HepG2 (cell line): ENCODE results near the gene DNM1. TPM values are rescaled to one million over a fixed set of nuclear protein-coding genes. Genes with fewer than 3 reads are reported as not detected.

ENCODE experiments used
- ATAC-seq: fragments of 200-7000 bp; cut with Tn5 transposase; 3 replicates; pipeline ENCODE4 v1.9.1; 2020; ENCODE audit warnings: mild to moderate bottlenecking, moderate library complexity
- BruUV-seq: library from RNA; stranded (reverse); fragments of 400-500 nt; replicated peaks from 2 replicates; lab custom pipeline; 2021; lab: Mats Ljungman, UMichigan
- CTCF ChIA-PET: fragments of 300-600 bp; formaldehyde crosslinking; extraction: SDS; loops from one replicate; lab custom pipeline; 2021; ENCODE audit warnings: low total read pairs, inconsistent platforms, low intra/inter-chr PET ratio; lab: Yijun Ruan, JAX
- POLR2A ChIA-PET: fragments of 350-600 bp; sonication (Branson Sonifier 250); formaldehyde crosslinking; loops from one replicate; lab custom pipeline; 2020; ENCODE audit warnings: antibody characterized with exemption, inconsistent platforms; lab: Yijun Ruan, JAX
- DNase-seq: peaks from one replicate; pipeline ENCODE4 v3.0.0-alpha.2; 2015; ENCODE audit warnings: low spot score
- FAIRE-seq: peaks from 3 replicates; lab custom pipeline; 2011; peaks lifted over from hg19 to GRCh38; lab: Jason Lieb, UNC
- H2AFZ ChIP-seq: one replicate; pipeline ENCODE4 v1.6.1; 2011; ENCODE audit warnings: low read length, inconsistent platforms
- H3K27ac ChIP-seq: fragments of 300-600 bp; 3 replicates; pipeline ENCODE4 v1.8.0; 2011; ENCODE audit warnings: mixed run types, mild to moderate bottlenecking, mixed read lengths, low read length, inconsistent platforms; ENCODE audit not compliant: insufficient read depth; ENCODE audit errors: extremely low read length
- H3K27me3 ChIP-seq, 2 experiments: fragments of 200-600 bp in 1 of 2; 2 replicates in 1 of 2; 3 replicates in 1 of 2; pipeline versions ENCODE4 v1.6.0 to v1.8.0; 2011; ENCODE audit warnings: low read length in 2 of 2, mild to moderate bottlenecking in 2 of 2, moderate library complexity in 2 of 2, inconsistent platforms in 1 of 2; ENCODE audit not compliant: insufficient read depth in 2 of 2, control insufficient read depth in 1 of 2
- H3K36me3 ChIP-seq, 2 experiments: fragments of 200-600 bp in 1 of 2; replicated peaks in 1 of 2; 2 replicates in 1 of 2; 3 replicates in 1 of 2; pipeline versions ENCODE4 v1.5.1 to v1.8.0; 2011; ENCODE audit warnings: low read length in 2 of 2, inconsistent platforms in 1 of 2; ENCODE audit not compliant: insufficient read depth in 2 of 2, control insufficient read depth in 1 of 2
- H3K4me1 ChIP-seq: 2 replicates; pipeline ENCODE4 v1.5.1; 2012; ENCODE audit warnings: low read length, inconsistent platforms; ENCODE audit not compliant: insufficient read depth
- H3K4me2 ChIP-seq: 2 replicates; pipeline ENCODE4 v1.6.0; 2011; ENCODE audit warnings: low read depth, low read length, inconsistent platforms
- H3K4me3 ChIP-seq, 3 experiments: fragments of 200-600 bp in 1 of 3; sonication (generic), shearing (Covaris generic) in 1 of 3; replicated peaks in 1 of 3; 2 replicates each; pipeline ENCODE4 v1.5.1; 2011 to 2016; ENCODE audit warnings: low read length in 3 of 3, inconsistent platforms in 2 of 3, low read depth in 2 of 3, mild to moderate bottlenecking in 2 of 3, control low read depth in 1 of 3, mixed read lengths in 1 of 3; ENCODE audit not compliant: insufficient read depth in 1 of 3
- H3K79me2 ChIP-seq: one replicate; pipeline ENCODE4 v1.6.1; 2011; ENCODE audit warnings: low read length, inconsistent platforms; ENCODE audit not compliant: insufficient read depth
- H3K9ac ChIP-seq: 2 replicates; pipeline ENCODE4 v1.6.0; 2011; ENCODE audit warnings: mild to moderate bottlenecking, low read depth, low read length, inconsistent platforms; ENCODE audit not compliant: insufficient read depth
- H3K9me3 ChIP-seq: 2 replicates; pipeline ENCODE4 v1.5.1; 2012; ENCODE audit warnings: mild to moderate bottlenecking, low read length
- H4K20me1 ChIP-seq: 2 replicates; pipeline ENCODE4 v1.6.0; 2011; ENCODE audit warnings: inconsistent platforms, mild to moderate bottlenecking, low read length, moderate library complexity; ENCODE audit not compliant: insufficient read depth
- ELF1 ChIP-seq: sonication (generic); formaldehyde crosslinking; IDR thresholded peaks from 2 replicates; pipeline ENCODE4 v1.4.0; 2020; ENCODE audit warnings: missing genetic modification reagents
- ELF3 ChIP-seq: IDR thresholded peaks from 2 replicates; pipeline ENCODE4 v1.6.1; 2016; ENCODE audit warnings: missing genetic modification reagents, missing compliant biosample characterization
- ETV5 ChIP-seq: IDR thresholded peaks from 2 replicates; pipeline ENCODE4 v1.6.1; 2018; ENCODE audit warnings: missing biosample characterization, missing genetic modification reagents, inconsistent platforms, borderline replicate concordance
- FOSL2 ChIP-seq: sonication (generic); formaldehyde crosslinking; IDR thresholded peaks from 2 replicates; pipeline ENCODE4 v1.4.0; 2020; ENCODE audit warnings: missing genetic modification reagents
- HMGA1 ChIP-seq: sonication (generic); formaldehyde crosslinking; conservative IDR thresholded peaks from 2 replicates; pipeline ENCODE4 v1.4.0; 2020; ENCODE audit warnings: missing genetic modification reagents
- JUNB ChIP-seq: sonication (generic); formaldehyde crosslinking; IDR thresholded peaks from 2 replicates; pipeline ENCODE4 v1.8.0; 2022; ENCODE audit warnings: missing genetic modification reagents, mild to moderate bottlenecking, borderline replicate concordance
- MEIS2 ChIP-seq: sonication (generic); formaldehyde crosslinking; IDR thresholded peaks from 2 replicates; pipeline ENCODE4 v1.9.0; 2021; ENCODE audit warnings: mild to moderate bottlenecking, missing genetic modification reagents
- MLLT10 ChIP-seq: sonication (generic); formaldehyde crosslinking; IDR thresholded peaks from 2 replicates; pipeline ENCODE4 v1.4.0; 2020; ENCODE audit warnings: missing genetic modification reagents
- NFE2L2 ChIP-seq: fragments of 150-350 bp; IDR thresholded peaks from 2 replicates; pipeline ENCODE4 v1.6.1; 2014; ENCODE audit warnings: low read length
- RXRB ChIP-seq: IDR thresholded peaks from 2 replicates; pipeline ENCODE4 v1.6.1; 2016; ENCODE audit warnings: borderline replicate concordance, missing genetic modification reagents, missing compliant biosample characterization
- TEAD3 ChIP-seq: optimal IDR thresholded peaks from 2 replicates; pipeline ENCODE3; 2016; ENCODE audit warnings: borderline replicate concordance
- ZIK1 ChIP-seq: sonication (generic); formaldehyde crosslinking; IDR thresholded peaks from 2 replicates; pipeline ENCODE4 v1.5.0; 2020; ENCODE audit warnings: mild to moderate bottlenecking, low read depth, missing genetic modification reagents, borderline replicate concordance
- ZKSCAN1 ChIP-seq: fragments of 150-350 bp; IDR thresholded peaks from 2 replicates; pipeline ENCODE4 v1.6.1; 2014; ENCODE audit warnings: low read length
- ZNF263 ChIP-seq: sonication (generic); formaldehyde crosslinking; IDR thresholded peaks from 2 replicates; pipeline ENCODE4 v1.4.0; 2020; ENCODE audit warnings: missing genetic modification reagents
- ZNF75D ChIP-seq: sonication (generic); formaldehyde crosslinking; IDR thresholded peaks from 2 replicates; pipeline ENCODE4 v1.8.1; 2023; ENCODE audit warnings: missing genetic modification reagents, mild to moderate bottlenecking, borderline replicate concordance
- WGBS: methylation state at CpG from one replicate; pipeline ENCODE4 v1.1.6; 2017; ENCODE audit warnings: low lambda C conversion rate; 5-methylcytosine and 5-hydroxymethylcytosine counted together
- in situ Hi-C: cut with HindIII; loops from 2 replicates; pipeline ENCODE4 v1.10.0; 2017; ENCODE audit warnings: low pct_unique_long_range_greater_than_20kb; ENCODE audit not compliant: extremely low pct_ligation_motif_present
- intact Hi-C: fragments of 100-400 bp; cut with micrococcal nuclease; formaldehyde crosslinking; loops from one replicate; pipeline ENCODE4 v1.10.0; 2022; ENCODE audit not compliant: unreplicated experiment
- polyA plus RNA-seq, 8 experiments: library from polyadenylated mRNA; depleted of rRNA in 3 of 8; stranded (reverse) in 7 of 8; unstranded in 1 of 8; fragments of >200 nt; fragmentation: Illumina TruSeq in 4 of 8; extraction: Trizol in 4 of 8; gene quantifications; 2 replicates each; pipeline versions ENCODE4 v1.2.1 to v1.2.3, GENCODE V29; 2011 to 2016; ENCODE audit warnings: low read depth in 4 of 8, missing spikeins in 1 of 8, mixed read lengths in 1 of 8; ENCODE audit not compliant: insufficient read depth in 1 of 8
- total RNA-seq, 5 experiments: library from RNA; depleted of rRNA; stranded (reverse); fragments of >200 nt; fragmentation: Illumina TruSeq; extraction: Trizol; gene quantifications; 2 replicates each; pipeline ENCODE4 v1.2.3, GENCODE V29; 2016; ENCODE audit warnings: low read depth in 1 of 5
- TF ChIP-seq, protein P1 (sequence below), 2 experiments: sonication (generic) in 1 of 2; formaldehyde crosslinking in 1 of 2; IDR thresholded peaks; 2 replicates each; pipeline versions ENCODE4 v1.4.0 to v1.6.1; 2018 to 2020; ENCODE audit warnings: missing genetic modification reagents in 2 of 2, borderline replicate concordance in 1 of 2, low read depth in 1 of 2, mild to moderate bottlenecking in 1 of 2, missing biosample characterization in 1 of 2
- TF ChIP-seq, protein P2 (sequence below): sonication (generic); formaldehyde crosslinking; IDR thresholded peaks from 2 replicates; pipeline ENCODE4 v1.5.0; 2020; ENCODE audit warnings: mild to moderate bottlenecking, missing genetic modification reagents

Gene DNM1
- total and polyA plus RNA-seq, 2 of the 13 experiments (the other 11 are each of a cell fraction or from before 2014, with no cell fraction given): 0.13 to 0.58 TPM

DNA sequence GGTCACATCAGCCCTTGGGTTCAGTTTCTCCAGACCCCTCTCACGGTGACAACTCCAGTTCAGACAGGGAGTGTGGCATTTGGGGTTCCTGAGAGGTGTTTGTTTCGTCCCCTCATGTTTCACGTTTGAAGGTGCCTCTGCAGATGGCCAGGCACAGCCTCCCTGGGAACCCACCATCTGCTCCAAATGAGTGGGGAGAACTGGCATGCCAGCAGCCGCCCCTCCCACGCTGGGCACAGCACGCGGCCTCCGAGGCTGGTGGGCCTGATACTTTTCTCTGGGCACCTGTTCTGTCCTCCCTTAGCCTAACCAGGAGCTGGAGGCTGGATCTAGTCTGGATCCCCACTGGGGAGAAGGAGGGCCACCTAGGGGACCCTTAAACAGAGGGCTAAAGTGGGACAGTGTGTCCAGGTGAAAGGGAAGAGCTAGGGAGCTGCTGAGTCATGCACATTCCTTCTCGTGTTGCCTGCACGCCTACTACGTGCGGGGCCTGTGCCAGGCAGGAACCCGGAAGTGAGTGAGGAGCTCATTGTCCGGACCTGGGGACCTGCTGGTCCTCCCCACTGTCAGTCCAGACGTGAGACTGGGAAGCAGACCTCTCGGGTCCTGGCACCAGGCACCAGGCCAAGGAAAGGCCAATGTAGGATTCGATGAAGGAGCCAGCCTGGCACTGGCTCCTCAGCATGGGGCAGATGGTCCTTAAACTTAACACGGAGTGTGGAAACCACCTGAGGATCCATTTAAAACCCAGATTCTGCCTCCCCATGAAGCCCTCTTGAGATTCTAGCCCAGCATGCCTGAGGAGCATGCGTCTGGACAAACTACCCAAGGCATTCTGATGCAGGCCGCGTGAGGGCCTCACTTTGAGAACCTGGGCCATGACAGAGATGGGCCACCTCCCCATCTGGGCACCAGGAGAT, 11.7 kb downstream of the DNM1 start:
- Histone ChIP-seq H3K9ac (no peak overlapping the region; the same call in 1 of the 2 replicates), H3K4me1 (peaks cover 56% of the 10 kb centered on the region), H3K4me2 (peak overlapping the region; percentile 40), H3K9me3 (no peaks in the 10 kb centered on the region), H2AFZ (no peak overlapping the region), H3K27ac (no peak overlapping the region), H3K27me3 (peaks cover 1 to 4% of the 10 kb centered on the region in 2 experiments; a peak in 2 of 5 replicates), H4K20me1 (no peaks in the 10 kb centered on the region), H3K4me3 (no peak overlapping the region; a peak in 1 of 6 replicates), H3K79me2 (no peaks in the 10 kb centered on the region), H3K36me3 (no peaks in the 10 kb centered on the region)
- CTCF ChIA-PET: no interaction called here
- POLR2A ChIA-PET: no interaction called here
- DNase-seq (no peak), FAIRE-seq (no peak), ATAC-seq (no peak)
- in situ Hi-C loops (no loop called here), intact Hi-C loops (no loop called here)
- TF ChIP-seq, protein P1, sequence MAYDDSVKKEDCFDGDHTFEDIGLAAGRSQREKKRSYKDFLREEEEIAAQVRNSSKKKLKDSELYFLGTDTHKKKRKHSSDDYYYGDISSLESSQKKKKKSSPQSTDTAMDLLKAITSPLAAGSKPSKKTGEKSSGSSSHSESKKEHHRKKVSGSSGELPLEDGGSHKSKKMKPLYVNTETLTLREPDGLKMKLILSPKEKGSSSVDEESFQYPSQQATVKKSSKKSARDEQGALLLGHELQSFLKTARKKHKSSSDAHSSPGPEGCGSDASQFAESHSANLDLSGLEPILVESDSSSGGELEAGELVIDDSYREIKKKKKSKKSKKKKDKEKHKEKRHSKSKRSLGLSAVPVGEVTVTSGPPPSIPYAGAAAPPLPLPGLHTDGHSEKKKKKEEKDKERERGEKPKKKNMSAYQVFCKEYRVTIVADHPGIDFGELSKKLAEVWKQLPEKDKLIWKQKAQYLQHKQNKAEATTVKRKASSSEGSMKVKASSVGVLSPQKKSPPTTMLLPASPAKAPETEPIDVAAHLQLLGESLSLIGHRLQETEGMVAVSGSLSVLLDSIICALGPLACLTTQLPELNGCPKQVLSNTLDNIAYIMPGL (CRISPR knock-in tag; IDR thresholded peaks at IDR 0.05; ENCODE audit: borderline replicate concordance in 1 of 2, low read depth in 1 of 2): no peak
- TF ChIP-seq ZIK1 (no peak), HMGA1 (CRISPR knock-in tag) (no peak), MEIS2 (CRISPR knock-in tag) (no peak), ETV5 (peak; percentile 27; the same call in 1 of the 2 replicates), RXRB (CRISPR knock-in tag) (no peak), JUNB (CRISPR knock-in tag) (no peak), ZKSCAN1 (peak; percentile 97), NFE2L2 (peak; percentile 64), TEAD3 (CRISPR knock-in tag) (peak; percentile 33), MLLT10 (CRISPR knock-in tag) (no peak), ZNF75D (no peak), FOSL2 (CRISPR knock-in tag) (peak; percentile 62; the same call in 1 of the 2 replicates), ELF3 (CRISPR knock-in tag) (0 out of 2 replicates have a peak, but pooled peaks have one; percentile 18), ZNF263 (CRISPR knock-in tag) (0 out of 2 replicates have a peak, but pooled peaks have one; percentile 50), ELF1 (CRISPR knock-in tag) (peak; percentile 76)
- TF ChIP-seq, protein P2, sequence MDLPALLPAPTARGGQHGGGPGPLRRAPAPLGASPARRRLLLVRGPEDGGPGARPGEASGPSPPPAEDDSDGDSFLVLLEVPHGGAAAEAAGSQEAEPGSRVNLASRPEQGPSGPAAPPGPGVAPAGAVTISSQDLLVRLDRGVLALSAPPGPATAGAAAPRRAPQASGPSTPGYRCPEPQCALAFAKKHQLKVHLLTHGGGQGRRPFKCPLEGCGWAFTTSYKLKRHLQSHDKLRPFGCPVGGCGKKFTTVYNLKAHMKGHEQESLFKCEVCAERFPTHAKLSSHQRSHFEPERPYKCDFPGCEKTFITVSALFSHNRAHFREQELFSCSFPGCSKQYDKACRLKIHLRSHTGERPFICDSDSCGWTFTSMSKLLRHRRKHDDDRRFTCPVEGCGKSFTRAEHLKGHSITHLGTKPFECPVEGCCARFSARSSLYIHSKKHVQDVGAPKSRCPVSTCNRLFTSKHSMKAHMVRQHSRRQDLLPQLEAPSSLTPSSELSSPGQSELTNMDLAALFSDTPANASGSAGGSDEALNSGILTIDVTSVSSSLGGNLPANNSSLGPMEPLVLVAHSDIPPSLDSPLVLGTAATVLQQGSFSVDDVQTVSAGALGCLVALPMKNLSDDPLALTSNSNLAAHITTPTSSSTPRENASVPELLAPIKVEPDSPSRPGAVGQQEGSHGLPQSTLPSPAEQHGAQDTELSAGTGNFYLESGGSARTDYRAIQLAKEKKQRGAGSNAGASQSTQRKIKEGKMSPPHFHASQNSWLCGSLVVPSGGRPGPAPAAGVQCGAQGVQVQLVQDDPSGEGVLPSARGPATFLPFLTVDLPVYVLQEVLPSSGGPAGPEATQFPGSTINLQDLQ (CRISPR knock-in tag): 0 out of 2 replicates have a peak, but pooled peaks have one; percentile 40
- no TSS peak for BruUV-seq
- WGBS: 26% methylated on average over 11 of the region's 21 CpGs
